HG03342 (cell line): ENCODE data around the gene VPS45.

ENCODE experiments used
- ATAC-seq: cut with Tn5 transposase; IDR thresholded peaks from one replicate; pipeline ENCODE4 v1.9.1; 2021; ENCODE audit warnings: mild to moderate bottlenecking, moderate library complexity; ENCODE audit not compliant: unreplicated experiment

The VPS45 gene

DNA sequence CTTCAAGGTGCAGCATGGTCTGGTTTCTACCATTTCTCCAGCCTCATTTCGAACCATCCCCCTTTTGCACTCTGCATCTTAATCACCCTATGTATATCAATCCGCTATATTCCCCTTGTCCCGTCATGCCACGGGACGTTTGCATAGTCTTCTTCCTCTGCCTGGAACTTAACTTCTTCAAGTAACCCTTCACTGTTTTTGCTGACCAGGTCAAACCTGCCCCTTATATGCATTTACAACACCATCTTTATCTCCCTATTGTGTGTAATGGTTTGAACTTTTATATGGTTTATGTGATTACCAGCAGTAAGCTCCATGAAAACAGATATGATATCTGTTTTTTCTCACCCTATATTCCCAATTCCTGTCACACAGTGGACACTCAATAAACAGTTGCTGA lies 2.3 kb downstream of the VPS45 start:
- no peak for ATAC-seq

DNA sequence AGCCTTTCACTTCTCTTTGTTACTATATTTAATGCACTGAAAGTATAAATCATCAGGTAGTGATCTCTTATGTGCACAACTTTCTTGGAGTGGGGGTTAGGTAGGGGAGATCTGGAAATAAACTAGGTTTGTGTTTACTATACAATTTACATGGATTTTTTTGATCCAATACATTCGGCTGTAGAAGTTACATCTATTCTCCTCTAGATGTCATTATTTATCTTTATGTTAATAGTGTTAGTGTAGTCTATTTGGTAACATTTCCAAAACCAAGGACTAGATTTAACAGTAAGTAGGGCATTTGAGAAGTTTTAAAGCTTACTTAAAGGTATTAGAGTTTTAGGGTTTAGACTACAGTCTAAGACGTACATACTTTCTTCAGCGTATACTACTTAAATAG lies 5.4 kb downstream of the VPS45 start:
- no peak for ATAC-seq

DNA sequence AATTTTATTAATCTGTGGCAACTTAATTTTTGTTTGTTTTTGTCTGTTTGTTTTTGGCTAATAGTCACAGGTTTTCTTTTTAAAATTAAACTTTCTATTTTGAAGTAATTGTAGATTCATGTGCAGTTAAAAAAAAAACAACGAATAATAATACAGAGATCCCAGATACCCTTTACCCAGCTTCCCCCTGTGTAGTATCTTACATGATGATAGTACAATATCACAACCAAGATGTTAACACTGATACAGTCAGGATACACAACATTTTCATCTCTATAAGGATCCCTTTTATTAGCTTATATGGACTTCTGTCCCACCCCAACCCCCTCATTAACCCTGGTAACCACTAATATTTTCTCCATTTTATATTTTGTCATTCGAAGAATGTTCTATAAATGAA lies 5.9 kb downstream of the VPS45 start:
- no peak for ATAC-seq

DNA sequence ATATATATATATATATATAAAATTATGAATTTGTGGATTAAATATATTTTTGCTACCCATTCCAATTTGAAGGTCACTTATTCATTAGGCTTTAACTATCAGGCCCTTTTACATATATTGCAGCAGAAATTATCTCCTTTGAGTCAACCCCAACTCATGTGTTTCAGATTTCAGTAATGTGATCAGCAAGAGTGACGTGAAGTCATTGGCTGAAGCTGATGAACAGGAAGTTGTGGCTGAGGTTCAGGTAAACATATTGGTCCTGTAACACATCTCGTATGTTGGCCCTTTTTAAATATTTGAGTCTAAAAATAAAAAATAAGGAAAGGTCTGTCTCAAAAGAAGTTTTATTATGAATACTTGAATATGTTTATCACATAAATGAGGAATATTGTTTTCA lies 8.5 kb downstream of the VPS45 start:
- no peak for ATAC-seq

DNA sequence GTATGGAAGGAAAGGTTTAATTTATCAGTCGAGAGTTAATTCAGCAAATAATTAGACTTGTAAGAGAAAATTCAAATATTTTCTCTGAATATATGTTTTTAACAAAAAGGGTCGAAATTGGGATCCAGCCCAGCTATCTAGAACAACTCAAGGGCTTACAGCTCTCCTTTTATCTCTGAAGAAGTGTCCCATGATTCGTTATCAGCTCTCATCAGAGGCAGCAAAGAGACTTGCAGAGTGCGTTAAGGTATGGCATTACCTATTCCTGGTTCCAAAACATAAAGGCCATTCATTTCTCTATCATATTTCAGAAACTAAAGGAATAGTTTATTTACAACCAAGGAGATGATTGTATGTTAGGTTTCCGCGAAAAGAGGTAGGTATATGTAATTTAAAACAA lies 9.4 kb downstream of the VPS45 start:
- ATAC-seq, result no peak

DNA sequence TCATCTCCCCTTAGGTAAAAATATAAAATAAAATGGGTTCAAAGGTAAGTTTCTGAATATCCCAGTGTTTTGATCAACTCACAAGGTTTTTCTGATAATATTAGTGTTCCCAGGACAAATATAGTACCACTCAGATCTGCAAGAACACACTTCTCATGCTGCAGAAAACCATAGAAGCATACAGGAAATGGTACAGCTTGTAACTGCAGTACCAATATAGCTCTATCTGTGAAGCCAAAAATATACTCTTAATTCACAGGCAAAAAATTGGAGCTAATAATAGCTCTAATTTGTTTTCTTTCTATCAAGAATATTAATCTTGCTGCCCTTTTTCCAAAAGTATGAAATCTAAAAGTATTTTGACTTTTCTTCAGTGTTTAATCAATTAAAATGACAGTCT lies 13.2 kb downstream of the VPS45 start:
- ATAC-seq, result no peak

DNA sequence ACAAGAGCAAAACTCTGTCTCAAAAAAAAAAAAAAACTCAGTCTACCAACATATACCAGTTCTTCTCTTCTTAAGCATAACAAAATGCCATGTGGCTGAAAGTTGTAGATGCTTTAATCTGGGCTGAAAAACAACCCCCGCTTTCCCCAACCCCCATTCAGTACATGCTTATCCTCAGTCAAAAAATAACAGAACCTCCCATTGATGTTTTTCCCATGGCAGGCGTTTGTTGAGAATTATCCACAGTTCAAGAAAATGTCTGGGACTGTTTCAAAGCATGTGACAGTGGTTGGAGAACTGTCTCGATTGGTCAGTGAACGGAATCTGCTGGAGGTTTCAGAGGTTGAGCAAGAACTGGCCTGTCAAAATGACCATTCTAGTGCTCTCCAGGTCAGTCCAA lies 14.9 kb downstream of the VPS45 start:
- ATAC-seq, result no peak

DNA sequence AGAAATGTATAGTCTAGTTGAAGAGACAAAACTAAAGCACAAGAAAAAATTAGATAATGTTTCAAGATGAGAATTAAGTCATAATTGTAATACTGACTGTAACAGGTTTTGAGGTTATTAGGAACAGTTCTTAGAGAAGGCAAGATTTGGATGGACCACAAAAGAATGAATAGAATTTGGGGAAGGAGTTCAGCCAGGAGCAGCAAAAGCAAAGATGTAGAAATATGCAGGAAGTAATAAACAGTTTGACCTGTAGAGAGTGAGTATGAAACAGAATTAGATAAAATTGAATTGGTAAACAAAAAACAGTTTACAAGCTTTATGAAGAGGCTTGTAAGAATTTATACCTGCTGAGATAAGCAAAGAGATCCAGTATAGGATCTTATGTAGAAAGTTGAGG lies 16.3 kb downstream of the VPS45 start:
- no peak for ATAC-seq

DNA sequence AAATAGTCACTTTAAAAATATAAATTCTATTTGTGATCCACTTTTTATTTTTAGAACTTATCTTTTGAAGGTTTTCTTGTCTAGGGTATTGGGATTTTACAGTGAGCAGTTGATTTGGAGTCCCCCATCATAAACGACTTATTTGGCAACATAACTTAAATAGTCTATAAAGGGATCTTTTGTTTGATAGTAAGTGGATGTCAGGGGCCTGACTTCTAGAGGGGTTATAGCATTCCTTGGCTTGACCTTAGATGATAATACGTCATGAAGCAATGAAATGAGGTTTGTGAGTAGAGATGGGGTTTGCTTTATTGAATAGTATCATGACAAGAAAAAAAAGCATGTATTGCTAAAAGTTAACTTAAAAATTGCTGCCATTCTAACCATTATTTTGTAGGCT lies 17.8 kb downstream of the VPS45 start:
- ATAC-seq, result no peak

DNA sequence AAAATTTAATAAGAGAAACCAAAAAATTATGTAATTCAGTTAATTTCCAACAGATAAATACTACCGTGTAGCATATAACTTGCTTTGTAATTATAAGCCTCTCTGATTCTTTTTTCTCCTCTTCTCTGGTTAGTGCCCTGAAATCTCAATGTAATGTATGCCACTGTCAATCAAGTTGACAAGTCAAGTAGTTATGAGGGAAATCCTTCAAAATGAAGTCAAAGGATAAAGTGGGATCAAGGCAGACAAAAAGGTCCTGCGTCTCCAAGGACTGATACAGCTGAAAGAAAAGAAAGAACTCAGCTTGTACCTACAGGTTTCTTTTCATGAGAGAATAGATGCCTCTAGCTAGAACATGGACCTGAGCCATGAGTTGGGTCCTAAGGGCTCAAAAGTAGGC lies 19.8 kb downstream of the VPS45 start:
- no peak for ATAC-seq

DNA sequence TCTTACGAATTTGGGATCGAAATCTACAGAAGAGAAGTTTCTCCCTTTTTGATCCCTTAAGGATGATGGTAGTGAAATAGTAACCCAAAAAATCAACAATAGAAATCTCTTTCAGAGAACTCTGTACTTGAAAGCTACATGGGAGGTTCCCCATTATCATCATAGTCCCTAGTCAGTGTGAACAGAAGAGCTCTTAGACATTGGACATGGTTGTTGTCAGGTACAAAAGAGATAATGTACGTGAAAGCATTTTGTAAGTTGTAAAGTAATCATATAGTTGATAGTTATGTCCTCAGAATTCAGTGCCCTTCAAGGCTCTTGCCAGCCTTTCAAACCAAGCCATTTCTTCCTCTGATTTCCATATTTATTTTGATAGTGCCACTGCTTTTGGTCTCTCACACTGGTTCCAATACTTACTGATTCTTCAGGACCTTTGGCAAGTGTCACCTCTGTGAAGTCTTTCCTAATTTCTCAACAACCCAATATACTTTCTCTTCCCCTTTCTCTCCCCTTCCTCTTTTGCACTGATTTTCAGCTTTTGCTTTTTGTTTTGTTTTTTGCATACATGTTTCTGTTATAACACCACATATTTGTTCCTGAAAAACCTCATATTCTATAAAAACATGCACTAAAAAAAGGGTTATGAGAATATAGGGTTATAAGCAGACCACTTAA lies 22.4 kb downstream of the VPS45 start:
- no peak for ATAC-seq

DNA sequence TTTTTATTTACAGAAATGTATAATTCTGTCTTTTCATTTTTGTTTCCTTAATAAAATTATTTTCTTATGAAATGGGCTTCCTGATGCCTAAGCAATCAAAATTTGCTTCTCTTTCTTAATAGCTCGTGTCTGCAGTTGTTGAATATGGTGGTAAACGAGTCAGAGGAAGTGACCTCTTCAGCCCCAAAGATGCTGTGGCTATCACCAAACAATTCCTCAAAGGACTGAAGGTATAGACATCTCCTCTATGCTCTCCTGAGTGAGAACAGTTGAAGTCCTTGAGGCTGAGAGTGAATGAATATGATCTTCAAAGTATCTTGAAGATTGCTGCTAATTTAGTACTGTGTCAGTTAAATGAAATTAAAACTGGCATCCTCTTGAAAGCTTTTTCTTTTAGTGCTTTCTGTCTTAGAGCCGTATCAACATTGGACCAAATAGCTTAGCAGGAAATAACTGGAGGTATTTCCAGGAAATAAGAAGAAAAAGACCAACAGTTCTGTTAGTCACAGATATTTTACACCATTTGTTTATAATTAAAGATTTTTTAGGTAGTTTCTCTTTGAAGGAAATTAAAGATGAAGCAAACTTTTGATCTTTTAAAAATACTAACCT lies 24.7 kb downstream of the VPS45 start:
- ATAC-seq, result no peak

DNA sequence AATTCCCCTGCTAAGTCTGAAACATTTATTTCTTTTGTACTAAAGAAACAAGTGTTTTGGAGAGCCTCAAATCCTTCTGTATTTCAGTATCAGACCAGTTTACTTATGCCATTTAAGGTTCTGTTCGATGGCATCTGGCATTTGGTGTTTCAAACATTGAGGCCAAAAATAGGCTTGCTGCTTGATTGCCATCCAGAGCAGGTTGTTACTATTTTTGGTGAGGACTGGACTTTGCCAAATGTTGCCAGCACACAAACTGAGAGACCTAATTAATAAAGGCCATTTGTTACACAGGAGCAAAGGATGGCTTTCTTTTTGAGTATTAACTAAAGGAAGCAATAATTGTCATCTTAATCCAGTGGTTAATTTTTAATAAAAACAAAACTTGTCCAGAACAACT lies 26.2 kb downstream of the VPS45 start:
- ATAC-seq, result no peak

DNA sequence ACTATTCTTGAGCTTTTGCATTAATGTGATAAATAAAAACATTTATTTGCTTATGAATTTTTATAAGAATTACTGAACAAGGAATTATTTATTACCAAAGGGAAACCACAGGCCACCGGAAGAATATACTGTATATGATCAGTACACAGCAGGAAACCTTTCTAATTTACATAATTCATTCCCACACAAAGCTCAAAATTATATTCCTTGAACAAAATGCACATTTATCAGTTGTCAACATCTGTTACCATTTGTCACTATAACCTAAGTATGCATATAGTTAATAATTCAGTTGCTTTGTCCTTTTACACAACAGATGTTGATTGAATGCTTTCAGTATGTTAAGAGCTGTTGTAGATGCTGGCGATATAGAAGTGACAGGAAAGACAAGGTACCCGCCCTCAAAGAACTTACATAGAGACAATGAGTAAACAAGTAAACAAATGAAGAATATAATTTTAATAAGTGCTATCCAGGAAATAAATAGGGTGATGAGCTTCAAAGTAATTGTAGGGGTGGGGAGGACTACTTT lies 27.2 kb downstream of the VPS45 start:
- ATAC-seq, result no peak

DNA sequence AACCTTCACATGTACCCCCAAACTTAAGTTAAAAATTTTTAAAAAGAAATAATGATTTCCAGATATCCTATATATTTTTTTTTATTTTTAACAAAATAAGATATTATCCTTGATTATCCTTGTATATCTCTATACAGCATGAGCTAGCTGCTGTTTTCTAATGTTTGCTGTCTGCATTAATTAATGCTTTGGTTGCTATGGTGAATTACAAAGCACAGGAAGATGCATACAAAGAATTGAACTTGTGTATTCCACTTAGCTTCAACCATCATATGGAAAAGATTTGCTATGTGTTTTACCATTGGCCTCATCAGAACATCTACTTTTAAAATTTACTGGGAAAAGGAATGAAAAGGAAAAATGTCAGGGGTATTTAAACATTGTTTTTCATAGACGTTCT lies 35.4 kb downstream of the VPS45 start:
- no peak for ATAC-seq

DNA sequence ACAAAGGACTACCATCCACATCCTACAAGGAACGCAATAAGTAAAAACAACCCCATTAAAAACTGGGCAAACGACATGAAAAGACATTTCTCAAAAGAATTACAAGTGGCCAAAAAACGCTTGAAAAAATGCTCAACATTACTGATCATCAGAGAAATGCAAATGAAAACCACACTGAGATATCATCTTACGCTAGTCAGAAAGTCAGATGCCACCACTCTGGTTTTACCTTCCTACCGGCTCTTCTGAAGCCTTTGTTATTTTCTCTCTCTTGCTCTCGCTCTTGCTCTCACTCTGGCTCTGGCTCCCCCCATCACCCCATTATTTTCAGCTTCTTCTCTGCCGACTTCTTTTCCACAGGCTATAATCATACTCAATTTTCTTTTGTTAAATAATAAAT lies 38.8 kb downstream of the VPS45 start:
- ATAC-seq, result no peak

DNA sequence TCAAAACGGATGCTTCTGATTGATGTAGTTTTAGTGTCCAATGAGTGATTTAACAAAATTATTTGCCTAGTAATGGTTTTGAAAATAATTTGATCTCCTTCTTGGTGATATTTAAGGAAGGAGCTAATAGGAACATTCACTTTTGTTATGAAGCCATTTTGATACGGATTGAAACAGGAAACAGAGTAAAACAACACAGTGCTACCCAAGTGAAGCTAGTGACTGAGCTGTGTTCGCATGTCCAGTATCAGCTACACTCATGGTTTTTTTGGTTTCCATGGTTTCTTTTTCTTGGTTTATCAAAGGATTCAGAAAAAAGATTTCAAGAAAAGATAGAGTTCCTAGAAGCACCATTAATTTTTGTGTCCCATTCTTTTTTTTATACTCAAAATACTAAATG lies 42.0 kb downstream of the VPS45 start:
- ATAC-seq, result no peak

DNA sequence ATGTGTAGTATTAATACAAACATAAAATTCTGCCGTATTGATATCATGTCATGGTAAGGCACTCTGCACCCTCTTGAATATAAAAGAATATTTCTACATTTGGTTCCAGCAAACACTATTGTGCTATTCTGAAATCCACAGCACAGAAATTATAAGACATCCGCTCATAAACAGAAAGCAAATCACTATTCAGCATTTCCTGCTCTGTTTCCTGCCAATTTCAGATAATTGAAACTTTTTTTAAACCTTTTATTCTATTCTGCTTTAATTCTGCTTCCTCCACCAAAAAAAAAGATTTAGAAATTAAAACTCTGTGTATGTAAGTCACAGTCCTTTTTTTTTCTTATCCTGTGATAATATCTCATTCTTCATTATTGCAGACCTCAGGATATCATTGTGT lies 42.5 kb downstream of the VPS45 start:
- no peak for ATAC-seq

DNA sequence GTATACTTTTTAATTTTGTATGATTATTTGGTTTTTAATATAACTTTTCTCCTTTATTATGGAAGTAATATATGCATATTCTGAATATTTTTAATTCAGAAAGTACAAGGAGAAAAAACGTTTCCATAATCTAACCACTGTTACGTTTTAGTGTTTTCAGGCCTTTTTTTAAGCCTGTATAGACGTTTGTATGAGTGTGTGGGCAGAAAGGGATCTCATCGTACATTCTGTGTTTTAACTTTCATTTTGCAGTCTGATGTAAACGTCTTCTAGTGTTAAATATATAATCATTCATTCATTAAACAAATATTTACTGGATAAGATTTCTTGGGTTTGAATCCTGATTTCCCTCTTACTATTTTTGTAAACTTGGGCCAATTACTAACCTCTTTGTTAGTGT lies 44.1 kb downstream of the VPS45 start:
- no peak for ATAC-seq

DNA sequence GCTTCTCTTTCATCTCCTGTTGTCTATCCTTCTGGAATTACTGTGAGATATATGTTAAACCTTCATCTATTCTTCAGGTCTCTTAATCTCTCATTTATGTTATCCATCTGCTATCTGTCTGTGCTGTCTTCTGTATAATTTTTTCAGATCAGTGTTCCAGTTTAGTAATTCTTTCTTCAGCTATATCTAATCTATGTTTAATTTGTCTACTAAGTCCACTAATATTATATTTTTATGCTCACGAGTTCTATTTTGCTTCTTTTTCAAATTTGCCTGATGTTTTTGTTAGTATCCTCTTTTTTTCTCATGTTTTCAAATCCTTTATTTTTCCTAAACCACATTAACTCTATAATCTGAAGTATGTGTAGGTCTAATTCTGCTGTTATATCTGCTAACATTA lies 47.5 kb downstream of the VPS45 start:
- ATAC-seq, result no peak

DNA sequence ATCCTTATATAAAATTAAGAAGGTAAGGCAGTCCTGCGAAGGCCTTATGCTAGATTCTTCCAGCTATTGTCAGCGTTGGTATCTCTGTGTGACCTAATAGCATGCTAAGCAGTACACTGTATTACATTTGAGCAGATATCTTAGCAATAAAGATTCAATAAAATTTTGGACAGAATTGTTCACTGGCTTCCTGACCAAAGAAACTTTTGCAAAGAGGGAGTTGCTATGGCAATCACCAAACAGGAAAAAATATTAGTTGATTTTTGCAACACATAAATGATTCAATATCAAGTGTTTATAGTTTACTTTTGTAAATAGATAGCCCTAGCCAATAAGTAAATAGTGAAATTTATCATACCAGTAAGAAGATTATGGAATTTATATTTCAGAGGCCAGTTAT lies 51.1 kb downstream of the VPS45 start:
- ATAC-seq, result no peak

DNA sequence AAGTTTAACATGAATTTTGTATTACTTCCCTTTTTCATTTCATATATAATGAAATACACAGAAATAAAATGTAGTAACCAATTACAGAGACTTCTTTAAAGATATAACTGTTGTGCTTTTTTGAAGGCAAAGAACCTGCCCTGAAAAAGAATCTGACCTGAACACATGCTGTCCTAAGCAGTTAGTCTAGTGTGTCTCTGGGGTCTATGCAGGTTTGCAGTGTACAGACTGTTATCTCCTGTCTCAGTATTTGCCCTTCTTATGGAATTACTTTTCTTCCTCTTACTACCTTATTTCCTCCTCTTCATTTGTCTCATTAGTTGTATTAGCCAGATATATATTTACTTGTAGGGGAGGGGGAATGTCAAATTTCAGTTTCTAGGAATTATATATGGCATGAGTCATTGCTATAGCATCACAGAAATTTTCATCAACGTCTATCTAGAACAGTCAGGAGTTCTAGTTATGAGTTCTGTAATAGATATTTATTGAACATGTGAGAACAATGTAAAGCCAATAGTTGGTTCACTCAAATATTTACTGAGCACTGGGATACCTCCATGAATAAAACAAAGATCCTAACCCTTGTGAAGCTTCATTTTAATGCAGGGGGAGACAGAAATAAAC lies 53.8 kb downstream of the VPS45 start:
- no peak for ATAC-seq
